Activated CD4-positive, alpha-beta T cell treated with anti-CD3 and anti-CD28 coated beads, Interleukin-2, Interleukin-4, amounts not matched to agents 100 ng/mL and 50 ng/mL, durations not matched to agents 16 hours and 8 hours (primary cell): Measurements from ENCODE around the gene SLC25A10.
A peak's percentile ranks its signal among the peaks of the same experiment; 100 is the strongest.

Experiments
- DNase-seq: peaks from one replicate; pipeline ENCODE4 v3.0.0-alpha.2; 2020; ENCODE audit warnings: low spot score

The SLC25A10 gene, protein sequence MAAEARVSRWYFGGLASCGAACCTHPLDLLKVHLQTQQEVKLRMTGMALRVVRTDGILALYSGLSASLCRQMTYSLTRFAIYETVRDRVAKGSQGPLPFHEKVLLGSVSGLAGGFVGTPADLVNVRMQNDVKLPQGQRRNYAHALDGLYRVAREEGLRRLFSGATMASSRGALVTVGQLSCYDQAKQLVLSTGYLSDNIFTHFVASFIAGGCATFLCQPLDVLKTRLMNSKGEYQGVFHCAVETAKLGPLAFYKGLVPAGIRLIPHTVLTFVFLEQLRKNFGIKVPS

DNA sequence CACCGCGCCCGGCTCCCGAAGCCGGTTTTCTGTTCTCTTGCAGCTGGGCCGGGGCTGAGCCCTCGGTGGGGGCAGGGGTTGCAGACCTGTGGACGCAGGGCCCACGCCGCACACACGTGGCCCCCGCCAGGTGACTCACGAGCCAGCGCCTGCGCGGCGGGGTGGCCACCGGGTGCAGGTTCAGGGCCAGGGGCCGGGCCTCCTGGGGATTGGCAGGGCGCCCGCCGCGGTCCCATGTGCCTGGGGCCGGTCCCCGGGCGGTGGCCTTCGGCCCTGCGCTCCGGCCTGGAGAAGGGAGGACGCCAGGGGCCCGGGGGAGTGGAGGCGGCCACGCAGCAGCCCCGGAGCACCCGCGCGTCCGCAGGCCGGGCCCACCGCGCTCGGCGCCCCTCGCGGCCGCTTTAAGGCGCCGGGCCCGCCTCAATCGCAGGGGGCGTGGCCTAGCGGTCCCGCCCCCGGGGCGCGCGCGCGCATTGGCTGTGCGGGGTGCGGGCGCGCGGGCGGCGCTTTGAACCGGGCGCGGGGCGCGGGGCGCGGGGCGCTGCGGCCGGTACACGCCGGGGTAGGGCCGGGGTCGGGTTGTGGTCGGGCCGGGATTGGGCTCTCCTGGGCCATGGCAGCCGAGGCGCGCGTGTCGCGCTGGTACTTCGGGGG lies at the start of gene SLC25A10:
TSS of gene SLC25A10 (plus strand) at position 471 of the 654 bp plus-strand sequence. CDS start at position 614, 143 bp downstream.
- peak; percentile 84 for DNase-seq

DNA sequence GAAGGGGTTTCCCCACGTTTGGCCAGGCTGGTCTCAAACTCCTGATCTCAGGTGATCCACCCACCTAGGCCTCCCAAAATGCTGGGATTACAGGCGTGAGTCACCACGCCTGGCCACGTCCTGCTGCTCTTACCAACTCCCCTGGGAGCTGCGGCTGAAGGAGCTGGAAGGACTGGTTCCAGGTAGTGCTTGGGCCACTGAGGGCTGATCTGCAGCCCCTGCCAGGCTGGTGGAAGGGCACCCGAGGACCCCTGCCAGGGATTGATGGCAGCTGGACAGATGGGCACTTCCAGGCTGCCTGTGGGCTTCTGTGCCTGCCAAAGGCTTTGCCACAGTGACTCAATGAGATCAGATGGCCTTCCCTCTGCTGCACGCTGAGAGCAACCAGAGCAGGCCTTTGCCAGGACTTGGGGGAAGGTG lies 48.0 kb upstream of the SLC25A10 start:
- no peak for DNase-seq

DNA sequence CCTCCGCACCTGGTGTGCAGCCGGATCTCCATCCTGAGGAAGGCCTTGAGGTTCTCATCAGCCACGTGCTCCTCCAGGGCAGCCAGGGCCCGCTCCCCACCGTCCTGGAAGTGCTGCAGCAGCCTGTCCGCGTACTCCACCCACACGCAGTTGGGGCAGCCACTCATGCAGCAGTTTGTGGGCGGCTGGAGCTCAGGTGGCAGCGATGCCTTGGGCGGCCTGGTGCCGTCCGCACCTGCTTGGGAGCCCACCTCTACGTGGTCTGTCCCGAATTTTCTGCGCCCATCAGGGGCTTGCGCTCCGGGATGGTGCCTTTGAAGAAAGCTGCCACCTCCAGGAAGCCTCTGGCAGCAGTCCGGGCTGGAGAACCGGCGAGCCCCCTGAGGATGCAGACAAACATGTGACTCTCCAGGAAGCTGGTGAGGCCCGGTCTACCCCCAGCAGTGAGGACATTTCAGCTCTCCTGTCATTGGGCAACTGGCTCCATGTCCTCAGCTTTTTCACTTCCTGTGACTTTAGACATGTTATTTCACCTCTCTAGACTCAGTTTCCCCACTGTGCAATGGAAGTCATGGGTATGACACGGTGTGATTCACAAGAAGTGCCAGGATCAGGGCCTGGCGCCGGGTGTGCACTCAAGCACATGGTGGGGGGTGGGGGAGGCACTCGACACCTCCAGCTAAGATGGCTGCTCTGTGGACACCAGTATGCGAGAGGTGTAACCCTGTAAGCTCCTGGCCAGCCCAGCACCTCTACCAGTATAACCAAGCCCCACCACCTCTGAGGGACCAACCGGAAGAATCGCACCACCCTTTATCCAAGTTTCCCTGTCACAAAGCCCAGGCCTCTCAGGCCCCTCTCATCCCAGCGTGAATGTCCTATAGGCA lies 46.6 kb upstream of the SLC25A10 start:
- DNase-seq = peak; percentile 67

DNA sequence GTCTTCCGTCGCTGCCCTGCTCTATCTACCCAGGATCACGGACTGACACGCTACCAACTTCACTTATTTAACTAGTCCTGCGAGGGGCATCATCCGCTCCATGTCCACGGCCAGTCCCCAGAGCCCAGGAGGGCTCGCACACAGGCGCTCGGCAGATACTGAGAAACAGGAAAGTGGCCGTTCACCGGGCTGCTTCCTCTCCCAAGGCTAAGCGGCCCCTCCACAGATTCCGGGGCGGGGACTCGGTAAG lies 46.1 kb upstream of the SLC25A10 start:
- peak; percentile 22 for DNase-seq

DNA sequence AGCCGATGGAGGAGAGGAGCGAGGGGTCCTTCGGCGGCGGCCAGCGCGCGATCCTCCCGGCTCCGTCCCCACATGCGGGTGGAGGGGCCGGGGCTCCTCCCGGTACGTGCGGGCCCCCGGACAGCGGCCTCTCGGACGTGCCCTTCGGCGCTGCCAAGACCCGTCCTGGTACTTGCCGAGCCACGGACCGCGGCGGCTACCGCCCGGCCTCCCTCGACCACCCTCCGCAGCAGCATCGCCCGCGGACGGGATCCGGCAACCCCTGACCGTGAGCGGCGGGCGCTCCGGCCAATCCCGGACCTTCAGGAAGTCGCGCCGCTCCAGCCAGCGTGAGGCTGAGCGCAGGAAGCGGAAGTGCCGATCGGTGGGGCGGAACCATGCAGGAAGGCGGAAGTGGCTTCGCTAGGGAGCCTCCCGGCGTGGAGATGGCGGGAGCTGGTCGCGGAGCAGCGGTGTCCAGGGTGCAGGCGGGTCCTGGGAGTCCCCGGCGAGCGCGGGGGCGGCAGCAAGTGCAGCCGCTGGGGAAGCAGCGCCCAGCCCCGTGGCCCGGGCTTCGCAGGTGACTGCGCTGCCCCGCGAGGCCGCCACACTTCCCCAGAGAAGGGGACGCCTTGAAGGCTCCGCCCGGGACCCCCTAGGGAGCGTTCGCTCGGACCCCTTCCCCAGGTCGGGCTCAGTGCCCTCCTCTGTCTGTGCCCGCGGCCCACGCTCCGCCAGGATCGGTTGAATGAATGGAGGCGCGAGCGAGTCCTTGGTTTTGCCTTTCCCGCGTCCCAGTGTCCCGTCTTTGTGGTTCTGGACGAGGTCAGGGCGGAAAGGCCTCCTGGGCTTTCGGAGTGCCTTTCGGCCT lies 45.5 kb upstream of the SLC25A10 start, which contains the start of the genes CCDC137 and OXLD1:
TSS of gene CCDC137 (plus strand) at position 396 of the 850 bp plus-strand sequence. CDS start at position 426, 30 bp downstream.
TSS of gene OXLD1 (minus strand) at position 264 of the 850 bp plus-strand sequence. CDS start at position 236, 28 bp downstream.
- peak; percentile 97 for DNase-seq

DNA sequence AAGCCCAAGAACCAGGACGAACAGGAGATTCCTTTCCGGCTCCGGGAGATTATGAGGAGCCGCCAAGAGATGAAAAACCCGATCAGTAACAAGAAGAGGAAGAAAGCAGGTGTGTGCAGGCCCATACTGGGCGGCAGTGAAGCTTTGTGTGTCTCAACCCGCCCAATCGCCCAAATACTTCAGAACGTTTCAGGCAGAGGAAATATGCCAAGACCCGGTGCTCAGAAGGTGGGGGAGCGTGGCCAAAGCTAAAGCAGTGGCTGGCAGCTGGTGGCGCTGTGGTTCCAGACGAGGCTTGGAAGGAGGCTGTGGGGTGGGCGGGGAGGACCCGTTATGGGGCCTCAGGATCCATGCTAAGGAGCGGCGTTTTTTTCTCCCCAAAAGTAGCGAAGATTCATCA lies 44.3 kb upstream of the SLC25A10 start:
- no peak for DNase-seq

DNA sequence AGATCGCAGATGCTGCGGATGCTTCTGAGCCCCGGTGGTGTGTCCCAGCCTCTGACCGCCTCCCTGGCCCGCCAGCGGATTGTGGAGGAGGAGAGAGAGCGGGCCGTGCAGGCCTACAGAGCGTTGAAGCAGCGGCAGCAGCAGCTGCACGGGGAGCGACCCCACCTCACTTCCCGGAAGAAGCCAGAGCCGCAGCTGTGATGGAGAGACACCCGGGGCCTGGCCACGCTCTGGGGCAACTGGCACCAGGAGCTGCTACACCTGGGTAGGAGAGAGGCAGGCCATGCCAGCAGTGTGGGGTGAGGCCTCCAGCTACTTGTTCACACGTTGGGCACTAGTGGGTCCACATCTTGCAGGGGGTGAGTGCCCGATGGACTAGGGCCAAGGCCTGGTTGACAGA lies 39.6 kb upstream of the SLC25A10 start:
- DNase-seq = no peak

DNA sequence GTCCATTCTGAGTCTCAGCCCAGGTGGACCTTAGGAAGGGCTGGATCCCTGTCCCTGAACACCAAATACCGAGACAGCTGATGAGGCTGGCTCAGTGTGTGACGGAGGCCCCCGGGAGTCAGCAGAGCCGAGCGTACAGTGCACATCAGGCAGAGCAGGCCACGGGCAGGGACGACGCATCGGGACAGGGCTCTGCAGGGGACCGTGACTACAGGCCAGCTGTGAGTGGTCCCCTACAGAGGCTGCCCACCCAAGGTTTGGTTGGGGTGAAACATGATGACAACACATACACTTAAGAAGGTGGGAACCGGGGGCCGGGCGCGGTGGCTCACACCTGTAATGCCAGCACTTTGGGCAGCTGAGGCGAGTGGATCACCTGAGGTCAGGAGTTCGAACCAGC lies 39.1 kb upstream of the SLC25A10 start:
- no peak for DNase-seq

DNA sequence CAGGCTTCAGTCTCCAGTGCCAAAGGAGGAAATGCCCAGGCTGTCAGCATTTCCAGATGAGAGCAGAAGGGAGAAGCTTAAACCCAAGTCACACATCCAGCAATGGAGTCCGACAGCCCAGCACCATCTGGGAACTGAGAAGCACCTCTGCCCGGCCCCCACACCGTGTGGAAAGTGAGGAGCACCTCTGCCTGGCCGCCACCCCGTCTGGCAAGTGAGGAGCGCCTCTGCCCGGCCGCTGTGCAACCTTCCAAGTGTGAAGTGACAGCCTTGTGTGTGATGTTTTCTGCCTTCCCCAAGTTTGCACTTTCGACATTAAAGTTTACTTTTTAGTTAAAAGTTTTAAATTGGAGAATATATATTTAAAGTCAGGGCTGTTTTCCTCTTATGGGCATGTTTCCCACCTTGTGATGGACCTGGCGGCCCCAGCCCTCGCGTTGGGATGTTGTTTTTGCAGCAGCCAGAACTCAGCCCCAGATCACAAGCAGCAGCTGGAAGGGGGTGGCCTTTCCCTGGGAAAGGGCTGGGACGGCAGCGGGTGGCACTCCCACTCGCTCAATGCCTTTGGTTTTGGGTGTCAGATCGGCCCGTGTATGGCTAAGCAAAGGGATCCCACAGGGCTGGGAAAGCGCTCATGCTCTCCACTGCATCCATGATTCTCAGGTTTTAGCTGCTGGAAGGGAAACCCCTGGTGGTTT lies 38.4 kb upstream of the SLC25A10 start:
- DNase-seq = no peak

DNA sequence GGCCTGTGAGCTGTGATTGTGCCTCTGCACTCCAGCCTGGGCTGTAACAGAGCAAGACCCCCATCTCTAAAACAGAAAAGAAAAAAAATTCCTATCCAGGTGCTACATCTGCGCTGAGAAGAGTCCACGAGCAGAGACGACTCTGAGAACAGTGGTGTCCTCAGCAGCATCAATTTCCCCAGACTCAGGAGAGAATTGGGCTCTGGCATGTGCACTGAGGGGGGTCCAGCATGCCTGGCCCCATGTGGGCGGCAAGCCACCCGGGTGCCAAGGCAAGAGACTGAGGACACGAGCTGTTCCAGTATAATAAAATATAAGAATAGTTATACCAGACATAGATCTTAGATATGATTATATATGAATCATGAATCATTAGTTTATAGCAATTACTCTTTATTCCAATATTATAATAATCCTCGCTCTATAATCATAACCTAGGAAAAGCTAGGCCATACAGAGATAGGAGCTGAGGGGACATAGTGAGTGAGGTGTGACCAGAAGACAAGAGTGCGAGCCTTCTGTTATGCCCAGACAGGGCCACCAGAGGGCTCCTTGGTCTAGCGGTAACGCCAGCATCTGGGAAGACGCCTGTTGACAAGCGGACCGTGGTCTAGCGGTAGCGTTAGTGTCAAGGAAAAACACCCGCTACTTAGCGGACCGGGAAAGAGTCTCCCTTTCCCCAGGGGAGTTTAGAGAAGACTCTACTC lies 36.4 kb upstream of the SLC25A10 start:
- DNase-seq = peak; percentile 40

DNA sequence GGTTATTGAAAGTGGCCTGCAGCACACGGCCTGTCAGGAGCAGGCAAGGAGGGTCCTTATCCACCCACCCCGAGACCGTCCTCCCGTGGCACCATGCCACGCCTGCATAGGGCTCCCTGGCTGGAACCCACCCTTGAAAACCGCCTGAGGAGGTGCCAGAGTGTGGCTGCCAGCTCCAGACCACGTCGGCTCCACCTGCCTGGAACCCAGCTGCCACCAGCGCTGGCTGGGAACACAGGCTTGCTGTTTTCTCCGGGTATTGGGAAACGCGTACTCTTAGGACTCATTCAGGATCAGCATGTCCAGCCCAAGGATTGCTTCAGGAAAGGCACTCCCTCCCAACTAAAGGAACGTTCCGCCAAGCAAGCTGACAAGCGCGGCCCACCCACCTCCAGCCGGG lies 35.2 kb upstream of the SLC25A10 start:
- DNase-seq = no peak

DNA sequence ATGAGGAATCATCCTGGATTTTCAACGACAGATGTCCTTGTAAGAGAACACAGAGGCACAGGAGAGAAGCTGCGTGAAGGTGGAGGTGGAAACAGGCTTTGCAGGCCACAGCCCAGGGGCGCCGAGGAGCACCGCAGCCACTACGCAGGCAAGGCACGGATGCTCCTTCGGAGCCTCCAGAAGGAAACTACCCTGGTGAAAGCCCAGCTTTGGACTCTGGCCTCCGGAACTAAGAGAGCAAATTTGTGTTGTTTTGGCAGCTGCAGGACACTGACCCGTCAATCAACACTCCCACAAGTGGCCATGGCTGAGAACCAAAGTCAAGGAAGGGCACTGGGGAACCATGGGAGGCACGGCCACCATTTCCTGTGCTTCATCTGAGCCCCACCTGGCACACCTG lies 31.9 kb upstream of the SLC25A10 start:
- DNase-seq = no peak

DNA sequence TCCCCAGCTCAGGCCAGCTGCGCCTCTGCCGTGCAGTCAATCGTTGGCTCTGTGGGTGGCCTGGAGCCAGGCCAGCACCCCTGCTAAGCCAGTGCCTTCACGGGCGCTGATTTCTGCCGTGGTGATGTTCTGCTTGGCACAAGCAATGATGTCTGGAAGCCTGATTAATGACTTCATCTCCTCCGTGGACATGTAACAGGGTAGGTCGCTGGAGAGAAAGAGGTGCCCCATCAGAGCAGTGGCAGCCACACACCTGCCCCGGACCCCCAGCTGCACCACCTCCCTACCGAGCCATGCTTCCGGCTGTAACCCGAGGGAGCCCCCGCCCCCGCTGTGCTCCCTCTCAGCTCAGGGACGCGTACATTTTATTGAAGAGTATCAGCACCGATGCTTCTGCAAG lies 30.4 kb upstream of the SLC25A10 start:
- no peak for DNase-seq

DNA sequence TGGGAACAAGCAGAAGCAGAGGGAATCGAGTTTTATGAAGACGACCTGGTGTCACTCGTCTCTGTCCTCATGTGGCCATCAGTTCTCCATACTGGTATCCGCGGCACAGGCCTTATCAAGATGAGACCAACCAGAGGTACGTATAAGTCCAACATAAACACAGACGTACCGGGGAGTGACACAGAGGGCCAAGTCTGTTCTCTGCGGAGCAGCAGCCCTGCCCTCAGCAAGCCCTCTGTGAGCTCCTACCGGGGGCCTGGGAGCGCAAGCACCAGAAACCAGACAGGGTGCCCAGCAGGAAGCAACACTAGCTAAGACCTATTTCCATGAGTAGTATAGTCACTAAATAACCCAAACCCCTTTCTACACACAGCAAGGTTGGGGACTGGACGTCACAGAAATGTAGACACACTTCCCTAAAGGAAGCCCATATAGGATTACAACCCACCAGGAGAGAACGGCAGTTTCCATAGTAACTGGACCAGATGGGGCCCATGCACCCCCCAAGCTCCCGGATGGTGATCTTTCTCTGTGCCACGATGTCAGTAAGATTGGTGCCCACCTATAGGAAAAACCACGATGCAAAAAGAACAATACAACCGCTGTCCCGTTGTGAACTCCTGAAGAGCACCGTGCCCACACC lies 29.4 kb upstream of the SLC25A10 start:
- DNase-seq = no peak

DNA sequence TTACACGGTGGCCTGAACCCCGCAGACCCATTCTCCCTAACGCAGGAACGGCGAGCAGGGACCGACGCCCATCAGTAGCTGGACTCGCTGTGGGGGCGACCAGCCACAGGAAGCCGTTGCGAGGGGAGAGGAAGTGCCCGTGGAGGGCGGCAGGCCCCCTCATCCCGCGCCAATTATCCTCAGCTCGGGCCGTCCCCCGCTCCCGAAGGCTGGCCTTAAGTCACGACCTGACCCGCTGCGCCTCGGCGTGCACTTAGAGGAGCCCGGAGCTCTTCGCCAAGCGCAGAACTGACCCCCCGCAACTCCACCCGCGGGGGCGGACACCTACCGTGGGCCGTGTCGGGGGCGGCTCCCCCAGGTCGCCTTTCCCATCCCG lies 28.9 kb upstream of the SLC25A10 start:
- DNase-seq = no peak

DNA sequence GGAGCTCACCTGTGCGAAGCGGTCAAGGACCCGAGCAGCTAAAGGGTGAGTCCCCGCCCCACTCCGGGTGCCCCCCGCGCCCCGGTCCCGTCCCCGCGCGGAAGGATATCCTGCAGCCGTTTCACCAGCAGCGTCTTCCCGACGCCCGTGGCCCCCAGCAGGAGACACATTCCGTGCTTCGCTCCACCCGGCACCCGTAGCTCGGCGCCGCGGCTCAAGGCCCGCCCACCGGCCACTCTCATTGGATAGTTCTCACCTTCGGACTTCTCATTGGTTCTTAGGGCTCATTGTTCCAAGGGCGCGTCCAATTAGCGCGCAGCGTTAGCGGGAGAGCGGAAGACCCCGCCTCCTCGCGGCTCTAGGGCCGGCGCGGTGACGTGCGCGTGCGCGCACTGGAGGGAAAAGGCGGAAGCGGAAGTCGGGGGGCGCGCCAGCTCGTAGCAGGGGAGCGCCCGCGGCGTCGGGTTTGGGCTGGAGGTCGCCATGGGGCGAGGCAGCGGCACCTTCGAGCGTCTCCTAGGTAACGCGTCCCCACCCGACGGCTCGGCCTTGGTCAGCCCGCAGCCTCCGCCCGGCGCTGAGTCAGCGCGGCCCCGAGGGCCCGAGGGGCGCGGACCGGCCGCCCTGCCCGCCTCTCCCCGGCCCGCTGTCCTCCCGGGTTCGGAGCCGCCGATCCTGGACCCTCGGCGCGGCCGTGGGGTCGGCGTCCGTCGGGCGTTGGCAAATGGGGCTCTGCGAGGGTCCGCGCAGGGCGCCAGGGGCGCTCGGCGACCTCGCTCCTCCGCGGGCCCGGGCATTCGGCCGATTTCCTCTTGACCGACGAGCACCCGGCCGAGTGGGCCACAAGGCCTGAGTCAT lies 28.3 kb upstream of the SLC25A10 start, which contains the start of the genes ARL16 and HGS:
TSS of gene ARL16 (minus strand) at position 214 of the 858 bp plus-strand sequence. CDS start at position 170, 44 bp downstream.
TSS of gene HGS (plus strand) at position 428 of the 858 bp plus-strand sequence. CDS start at position 484, 56 bp downstream.
- peak; percentile 99 for DNase-seq

DNA sequence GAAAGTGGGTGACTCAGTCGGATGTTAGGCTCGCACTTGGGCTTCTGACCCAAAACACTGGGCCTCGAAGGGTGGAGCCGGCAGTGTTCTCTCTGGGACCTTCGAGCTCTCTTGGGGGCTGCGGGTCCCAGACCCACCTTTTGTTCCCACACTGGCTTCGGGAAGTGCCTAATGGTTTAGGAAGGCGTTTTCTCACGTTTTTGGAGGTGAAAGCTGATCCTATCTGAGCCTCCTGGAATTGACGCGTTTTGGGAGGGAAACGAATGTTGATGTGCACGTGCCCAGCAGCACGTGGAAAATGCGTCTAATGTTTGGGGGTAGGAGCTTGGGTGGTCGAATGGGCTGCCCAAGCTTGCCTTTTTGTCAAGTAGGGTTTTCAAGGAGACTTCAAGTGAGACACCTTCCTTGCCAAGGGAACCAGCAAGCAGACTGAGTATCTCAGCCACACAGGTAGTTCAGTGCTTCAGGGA lies 27.6 kb upstream of the SLC25A10 start:
- DNase-seq = peak; percentile 27

DNA sequence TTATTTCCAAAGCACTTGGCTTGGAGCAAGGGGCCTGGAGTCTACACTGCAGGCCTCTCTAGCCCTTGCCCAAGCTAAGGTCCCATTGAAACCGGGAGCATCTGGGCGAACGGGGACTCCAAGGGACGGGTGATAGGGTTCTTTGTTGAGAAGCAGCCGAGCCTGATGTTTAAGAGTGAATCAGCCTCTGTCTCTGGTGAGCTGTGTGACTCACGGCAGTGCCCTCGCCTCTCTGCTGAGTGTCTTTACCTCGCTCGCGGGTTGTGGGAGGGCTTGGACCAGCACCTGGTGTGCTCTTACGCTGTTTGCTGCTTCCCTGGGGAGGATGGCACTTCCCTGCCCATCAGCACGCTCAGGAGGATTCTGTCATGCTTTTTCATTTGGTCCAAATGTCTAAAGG lies 27.0 kb upstream of the SLC25A10 start:
- DNase-seq = peak; percentile 46

DNA sequence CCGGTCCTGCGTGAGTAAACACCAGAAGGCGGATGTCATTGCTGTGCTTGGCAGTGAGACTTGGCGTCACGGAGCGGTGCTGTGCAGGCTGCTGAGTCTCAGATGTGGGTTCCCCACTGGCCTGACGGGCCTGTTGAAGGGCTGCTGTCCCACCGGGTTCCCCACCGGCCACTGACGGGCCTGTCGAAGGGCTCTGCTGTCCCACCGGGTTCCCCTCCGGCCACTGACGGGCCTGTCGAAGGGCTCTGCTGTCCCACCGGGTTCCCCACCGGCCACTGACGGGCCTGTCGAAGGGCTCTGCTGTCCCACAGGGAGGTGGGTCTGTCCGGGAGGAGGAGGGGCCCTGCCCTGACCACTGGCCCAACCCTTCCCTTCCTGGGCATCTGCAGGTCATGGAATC lies 25.5 kb upstream of the SLC25A10 start:
- no peak for DNase-seq
